ENCODE results near the gene EXO5.
"Not testable (repeated sequence)": the region's sequence is repeated elsewhere in the genome, so short reads cannot be mapped to it uniquely, and the experiment has no call there.

EXO5 gene

GRCh38 chr1:40478276-40478675, 30.3 kb upstream of the EXO5 start:
- Histone ChIP-seq H3K9me3 (ENCODE audit: insufficient read depth, low read length) (peaks cover 29% of the 10 kb centered on the region), H3K27me3 (ENCODE audit: insufficient read depth, insufficient read length) (peaks cover 9% of the 10 kb centered on the region), H3K4me3 (ENCODE audit: insufficient read length, low read depth) (peak overlapping the region; percentile 88), H3K36me3 (ENCODE audit: insufficient read depth, insufficient read length, low read length) (peaks cover 29% of the 10 kb centered on the region), H3K9ac (ENCODE audit: insufficient read length, low read depth) (peak overlapping the region; percentile 96), H3K4me1 (ENCODE audit: insufficient read depth, insufficient read length) (no peaks in the 10 kb centered on the region)
- DNase-seq (ENCODE audit: low read depth, low spot score) = no peak
- TF ChIP-seq SUZ12 (IDR thresholded peaks at IDR 0.05; ENCODE audit: extremely low read depth, insufficient read depth, insufficient read length) = no peak
- no peak for TF ChIP-seq ZNF274 (IDR thresholded peaks at IDR 0.05; ENCODE audit: low read depth, low read length)
- no peak for TF ChIP-seq YY1 (IDR thresholded peaks at IDR 0.05; ENCODE audit: insufficient read depth, insufficient read length)

GRCh38 chr1:40479156-40479555, 29.4 kb upstream of the EXO5 start:
- Histone ChIP-seq H3K9me3 (ENCODE audit: insufficient read depth, low read length) (peaks cover 21% of the 10 kb centered on the region), H3K27me3 (ENCODE audit: insufficient read depth, insufficient read length) (peaks cover 9% of the 10 kb centered on the region), H3K36me3 (ENCODE audit: insufficient read depth, insufficient read length, low read length) (peaks cover 31% of the 10 kb centered on the region), H3K4me3 (ENCODE audit: insufficient read length, low read depth) (no peak overlapping the region), H3K4me1 (ENCODE audit: insufficient read depth, insufficient read length) (no peaks in the 10 kb centered on the region), H3K9ac (ENCODE audit: insufficient read length, low read depth) (no peak overlapping the region)
- TF ChIP-seq SUZ12 (IDR thresholded peaks at IDR 0.05; ENCODE audit: extremely low read depth, insufficient read depth, insufficient read length) (no peak), YY1 (IDR thresholded peaks at IDR 0.05; ENCODE audit: insufficient read depth, insufficient read length) (no peak), ZNF274 (IDR thresholded peaks at IDR 0.05; ENCODE audit: low read depth, low read length) (no peak)
- DNase-seq (ENCODE audit: low read depth, low spot score) = no peak

- no peak overlapping the region for H3K9ac ChIP-seq (ENCODE audit: insufficient read length, low read depth)
- no peak overlapping the region for H3K4me3 ChIP-seq (ENCODE audit: insufficient read length, low read depth)
- peaks cover 78% of the 10 kb centered on the region for H3K9me3 ChIP-seq (ENCODE audit: insufficient read depth, low read length)
- no peak for DNase-seq (ENCODE audit: low read depth, low spot score)
- TF ChIP-seq ZNF274 (IDR thresholded peaks at IDR 0.05; ENCODE audit: low read depth, low read length) (peak; percentile 93), YY1 (IDR thresholded peaks at IDR 0.05; ENCODE audit: insufficient read depth, insufficient read length) (no peak), SUZ12 (IDR thresholded peaks at IDR 0.05; ENCODE audit: extremely low read depth, insufficient read depth, insufficient read length) (no peak)
- H3K36me3 ChIP-seq (ENCODE audit: insufficient read depth, insufficient read length, low read length) = peaks cover 56% of the 10 kb centered on the region
- H3K4me1 ChIP-seq (ENCODE audit: insufficient read depth, insufficient read length) = no peaks in the 10 kb centered on the region
- H3K27me3 ChIP-seq (ENCODE audit: insufficient read depth, insufficient read length) = no peaks in the 10 kb centered on the region
These were observed 13.2 kb upstream of the EXO5 start for GRCh38 chr1:40495315-40495903.

GRCh38 chr1:40502651-40503050, 5.9 kb upstream of the EXO5 start:
- not testable (repeated sequence) for H3K9ac ChIP-seq (ENCODE audit: insufficient read length, low read depth); DNase-seq (ENCODE audit: low read depth, low spot score); H3K27me3 ChIP-seq (ENCODE audit: insufficient read depth, insufficient read length); H3K4me3 ChIP-seq (ENCODE audit: insufficient read length, low read depth); H3K4me1 ChIP-seq (ENCODE audit: insufficient read depth, insufficient read length)
- peaks cover 80% of the 10 kb centered on the region for H3K9me3 ChIP-seq (ENCODE audit: insufficient read depth, low read length)
- peaks cover 12% of the 10 kb centered on the region for H3K36me3 ChIP-seq (ENCODE audit: insufficient read depth, insufficient read length, low read length)

GRCh38 chr1:40507973-40508372, 594 bp upstream of the EXO5 start:
- peaks cover 16% of the 10 kb centered on the region for H3K36me3 ChIP-seq (ENCODE audit: insufficient read depth, insufficient read length, low read length)
- no peaks in the 10 kb centered on the region for H3K4me1 ChIP-seq (ENCODE audit: insufficient read depth, insufficient read length)
- H3K27me3 ChIP-seq (ENCODE audit: insufficient read depth, insufficient read length) = peaks cover 3% of the 10 kb centered on the region
- TF ChIP-seq YY1 (IDR thresholded peaks at IDR 0.05; ENCODE audit: insufficient read depth, insufficient read length) (no peak), ZNF274 (IDR thresholded peaks at IDR 0.05; ENCODE audit: low read depth, low read length) (no peak), SUZ12 (IDR thresholded peaks at IDR 0.05; ENCODE audit: extremely low read depth, insufficient read depth, insufficient read length) (no peak)
- H3K9ac ChIP-seq (ENCODE audit: insufficient read length, low read depth) = peak overlapping the region; percentile 94
- H3K4me3 ChIP-seq (ENCODE audit: insufficient read length, low read depth) = peak overlapping the region; percentile 81
- DNase-seq (ENCODE audit: low read depth, low spot score) = no peak
- H3K9me3 ChIP-seq (ENCODE audit: insufficient read depth, low read length) = peaks cover 47% of the 10 kb centered on the region

GRCh38 chr1:40519517-40519916, 10.9 kb downstream of the EXO5 start:
- Histone ChIP-seq H3K36me3 (ENCODE audit: insufficient read depth, insufficient read length, low read length) (peaks cover 25% of the 10 kb centered on the region), H3K9ac (ENCODE audit: insufficient read length, low read depth) (no peak overlapping the region), H3K4me3 (ENCODE audit: insufficient read length, low read depth) (no peak overlapping the region), H3K4me1 (ENCODE audit: insufficient read depth, insufficient read length) (no peaks in the 10 kb centered on the region), H3K27me3 (ENCODE audit: insufficient read depth, insufficient read length) (no peaks in the 10 kb centered on the region), H3K9me3 (ENCODE audit: insufficient read depth, low read length) (peaks cover 9% of the 10 kb centered on the region; the same call in 1 of the 2 replicates)
- TF ChIP-seq SUZ12 (IDR thresholded peaks at IDR 0.05; ENCODE audit: extremely low read depth, insufficient read depth, insufficient read length) (no peak), YY1 (IDR thresholded peaks at IDR 0.05; ENCODE audit: insufficient read depth, insufficient read length) (no peak), ZNF274 (IDR thresholded peaks at IDR 0.05; ENCODE audit: low read depth, low read length) (no peak)
- no peak for DNase-seq (ENCODE audit: low read depth, low spot score)

GRCh38 chr1:40530735-40531380, 22.3 kb downstream of the EXO5 start:
- Histone ChIP-seq H3K27me3 (ENCODE audit: insufficient read depth, insufficient read length) (no peaks in the 10 kb centered on the region), H3K9me3 (ENCODE audit: insufficient read depth, low read length) (no peaks in the 10 kb centered on the region), H3K36me3 (ENCODE audit: insufficient read depth, insufficient read length, low read length) (peaks cover 14% of the 10 kb centered on the region), H3K9ac (ENCODE audit: insufficient read length, low read depth) (peak overlapping the region; percentile 96), H3K4me1 (ENCODE audit: insufficient read depth, insufficient read length) (no peaks in the 10 kb centered on the region), H3K4me3 (ENCODE audit: insufficient read length, low read depth) (peak overlapping the region; percentile 90)
- DNase-seq (ENCODE audit: low read depth, low spot score) = no peak
- peak; percentile 10 for TF ChIP-seq YY1 (IDR thresholded peaks at IDR 0.05; ENCODE audit: insufficient read depth, insufficient read length)
- TF ChIP-seq ZNF274 (IDR thresholded peaks at IDR 0.05; ENCODE audit: low read depth, low read length) = no peak

Data from NT2/D1 (cell line).